IMR-90 (cell line): ENCODE results near the gene RAB11B. TPM values are rescaled to one million over a fixed set of nuclear protein-coding genes. Genes with fewer than 3 reads are reported as not detected.

Source experiments
- ATAC-seq: fragments of 200-7000 bp; cut with Tn5 transposase; 2 replicates; pipeline ENCODE4 v1.9.1; 2020; ENCODE audit warnings: low read depth, mild to moderate bottlenecking, moderate library complexity
- BruUV-seq: library from RNA; stranded (reverse); fragments of 400-500 nt; replicated peaks from 2 replicates; lab custom pipeline; 2021; lab: Mats Ljungman, UMichigan
- CTCF ChIA-PET: fragments of 300-600 bp; formaldehyde crosslinking; extraction: SDS; loops from one replicate; lab custom pipeline; 2021; ENCODE audit warnings: antibody characterized with exemption; lab: Yijun Ruan, JAX
- POLR2A ChIA-PET: fragments of 300-600 bp; sonication (Branson Sonifier 250); formaldehyde crosslinking; loops from one replicate; lab custom pipeline; 2022; ENCODE audit warnings: antibody characterized with exemption; ENCODE audit not compliant: unreplicated experiment; lab: Charles Lee
- DNase-seq: peaks from one replicate; pipeline ENCODE4 v3.0.0; 2013
- H2AFZ ChIP-seq: replicated peaks from 2 replicates; pipeline ENCODE3; 2013; ENCODE audit warnings: low read length, mild to moderate bottlenecking; ENCODE audit not compliant: poor library complexity
- H2AK5ac ChIP-seq: 2 replicates; pipeline ENCODE4 v1.6.1; 2013; ENCODE audit warnings: low read depth, low read length, inconsistent platforms
- H2AK9ac ChIP-seq: replicated peaks from 2 replicates; pipeline ENCODE3; 2013; ENCODE audit warnings: mild to moderate bottlenecking, low read depth, low read length, moderate library complexity; ENCODE audit not compliant: poor library complexity
- H2BK120ac ChIP-seq: 2 replicates; pipeline ENCODE4 v1.6.1; 2013; ENCODE audit warnings: low read depth, low read length, inconsistent platforms
- H2BK15ac ChIP-seq: 3 replicates; pipeline ENCODE4 v1.6.1; 2013; ENCODE audit warnings: low read depth, low read length, inconsistent platforms
- H2BK20ac ChIP-seq: 2 replicates; pipeline ENCODE4 v1.6.1; 2013; ENCODE audit warnings: low read depth, mild to moderate bottlenecking, inconsistent platforms, low read length, moderate library complexity
- H2BK5ac ChIP-seq: 2 replicates; pipeline ENCODE4 v1.6.1; 2013; ENCODE audit warnings: mild to moderate bottlenecking, low read depth, low read length, inconsistent platforms; ENCODE audit not compliant: poor library complexity, severe bottlenecking
- H3K14ac ChIP-seq: replicated peaks from 2 replicates; pipeline ENCODE4 v1.6.1; 2013; ENCODE audit warnings: low read depth, low read length, inconsistent platforms
- H3K18ac ChIP-seq: 2 replicates; pipeline ENCODE4 v1.6.1; 2013; ENCODE audit warnings: low read depth, low read length, control low read depth
- H3K23ac ChIP-seq: 2 replicates; pipeline ENCODE4 v1.6.1; 2013; ENCODE audit warnings: low read depth, low read length, inconsistent platforms
- H3K27ac ChIP-seq: 2 replicates; pipeline ENCODE4 v1.5.1; 2013; ENCODE audit warnings: mild to moderate bottlenecking, control low read depth, low read length; ENCODE audit not compliant: insufficient read depth
- H3K27me3 ChIP-seq: 2 replicates; pipeline ENCODE4 v1.6.1; 2013; ENCODE audit warnings: low read length; ENCODE audit not compliant: control insufficient read depth, insufficient read depth
- H3K36me3 ChIP-seq: 2 replicates; pipeline ENCODE4 v1.6.1; 2013; ENCODE audit warnings: low read length, mixed read lengths; ENCODE audit not compliant: control insufficient read depth, insufficient read depth
- H3K4ac ChIP-seq: 2 replicates; pipeline ENCODE4 v1.6.1; 2013; ENCODE audit warnings: low read depth, low read length, inconsistent platforms
- H3K4me1 ChIP-seq: 2 replicates; pipeline ENCODE4 v1.6.1; 2013; ENCODE audit warnings: low read length, mixed read lengths; ENCODE audit not compliant: control insufficient read depth, insufficient read depth
- H3K4me2 ChIP-seq: 2 replicates; pipeline ENCODE4 v1.6.1; 2013; ENCODE audit warnings: low read depth, mild to moderate bottlenecking, control low read depth, low read length, moderate library complexity
- H3K4me3 ChIP-seq: 2 replicates; pipeline ENCODE4 v1.5.1; 2013; ENCODE audit warnings: low read depth, mild to moderate bottlenecking, control low read depth, low read length, moderate library complexity; ENCODE audit not compliant: insufficient read depth
- H3K56ac ChIP-seq: 2 replicates; pipeline ENCODE4 v1.6.1; 2013; ENCODE audit warnings: low read length, inconsistent platforms; ENCODE audit not compliant: insufficient read depth; ENCODE audit errors: extremely low read depth
- H3K79me1 ChIP-seq, 2 experiments: 2 replicates each; pipeline ENCODE4 v1.6.1; 2013; ENCODE audit warnings: low read length in 2 of 2, inconsistent platforms in 1 of 2, low read depth in 1 of 2
- H3K9ac ChIP-seq: 2 replicates; pipeline ENCODE4 v1.6.1; 2013; ENCODE audit warnings: low read depth, low read length, control low read depth
- H3K9me1 ChIP-seq: 2 replicates; pipeline ENCODE4 v1.6.1; 2013; ENCODE audit warnings: low read length, inconsistent platforms; ENCODE audit not compliant: insufficient read depth
- H3K9me3 ChIP-seq: 2 replicates; pipeline ENCODE4 v1.6.1; 2013; ENCODE audit warnings: low read length; ENCODE audit not compliant: control insufficient read depth, insufficient read depth
- H4K20me1 ChIP-seq: 2 replicates; pipeline ENCODE4 v1.6.1; 2013; ENCODE audit warnings: low read length, inconsistent platforms; ENCODE audit not compliant: insufficient read depth
- H4K5ac ChIP-seq: 2 replicates; pipeline ENCODE4 v1.6.1; 2013; ENCODE audit warnings: mild to moderate bottlenecking, low read depth, low read length, control low read depth
- H4K8ac ChIP-seq, 2 experiments: 2 replicates each; pipeline ENCODE4 v1.6.1; 2013; ENCODE audit warnings: low read depth in 2 of 2, low read length in 2 of 2, control low read depth in 1 of 2, inconsistent platforms in 1 of 2
- H4K91ac ChIP-seq: 2 replicates; pipeline ENCODE4 v1.6.1; 2013; ENCODE audit warnings: low read depth, low read length, inconsistent platforms; ENCODE audit not compliant: insufficient read depth
- FOS ChIP-seq: fragments of 150-350 bp; IDR thresholded peaks from 2 replicates; pipeline ENCODE4 v1.6.1; 2016; ENCODE audit warnings: low read depth, low read length
- RAD21 ChIP-seq: IDR thresholded peaks from 2 replicates; pipeline ENCODE4 v1.6.1; 2012; ENCODE audit warnings: low read length, improper control_type of control experiment
- WGBS, 2 experiments: methylation state at CpG; one replicate each; pipeline versions ENCODE4 v1.1.5 to v1.1.7; 2013; ENCODE audit warnings: missing lambda C conversion rate in 2 of 2; ENCODE audit not compliant: insufficient read length in 1 of 2; ENCODE audit errors: extremely low coverage in 2 of 2; 5-methylcytosine and 5-hydroxymethylcytosine counted together
- dilution Hi-C: fragments of 300-500 bp; cut with HindIII; formaldehyde crosslinking; loops from one replicate; pipeline ENCODE4 v1.14.3; 2018; ENCODE audit warnings: low sequenced_read_pairs; ENCODE audit not compliant: unreplicated experiment
- in situ Hi-C: fragments of 300-500 bp; cut with MboI; formaldehyde crosslinking; loops from 3 replicates; pipeline ENCODE4 v1.14.3; 2019; ENCODE audit warnings: low sequenced_read_pairs, inconsistent platforms, mixed read lengths
- intact Hi-C: fragments of 100-400 bp; cut with micrococcal nuclease; formaldehyde crosslinking; loops from 2 replicates; pipeline ENCODE4 v1.10.0; 2022
- polyA plus RNA-seq, 3 experiments: library from polyadenylated mRNA; depleted of rRNA; stranded (reverse); fragments of >200 nt; gene quantifications; 2 replicates each; pipeline ENCODE4 v1.2.3, GENCODE V29; 2012; ENCODE audit warnings: low replicate concordance in 1 of 3
- total RNA-seq: library from RNA; depleted of rRNA; stranded (reverse); fragments of >200 nt; gene quantifications from 2 replicates; pipeline ENCODE4 v1.2.3, GENCODE V29; 2012

RAB11B gene
- total and polyA plus RNA-seq, 2 of the 4 experiments (the other 2 are of a cell fraction): 8.2 to 117 TPM

GRCh38 chr19:8342684-8343482 lies 47.3 kb upstream of the RAB11B start, which contains the start of gene KANK3:
KANK3 (minus strand) TSS chr19:8343262; CDS start chr19:8337828, 5,434 bp downstream.
- Histone ChIP-seq H2BK20ac (no peak within 1 kb of the TSS), H3K9me3 (no peaks in the 10 kb centered on the region), H2BK5ac (no peak within 1 kb of the TSS), H3K4ac (no peak within 1 kb of the TSS), H4K8ac (peak within 1 kb of the TSS in 1 of 2 experiments; percentile 50; a peak in 1 of 4 replicates), H3K27ac (no peak within 1 kb of the TSS), H2AK9ac (no peak within 1 kb of the TSS), H3K9ac (no peak within 1 kb of the TSS), H3K4me3 (peak within 1 kb of the TSS; percentile 44), H4K20me1 (no peaks in the 10 kb centered on the region), H3K4me1 (peaks cover 4% of the 10 kb centered on the region; the same call in 1 of the 2 replicates), H2BK15ac (no peak within 1 kb of the TSS), H3K27me3 (peaks cover 12% of the 10 kb centered on the region; the same call in 1 of the 2 replicates), H3K23ac (no peak within 1 kb of the TSS), H4K5ac (no peak within 1 kb of the TSS), H3K36me3 (no peaks in the 10 kb centered on the region), H3K56ac (no peak within 1 kb of the TSS), H2BK120ac (no peak within 1 kb of the TSS), H2AK5ac (no peak within 1 kb of the TSS; the same call in 1 of the 2 replicates), H4K91ac (no peak within 1 kb of the TSS), H3K18ac (no peak within 1 kb of the TSS), H3K79me1 (no peaks in the 10 kb centered on the region), H3K4me2 (peak within 1 kb of the TSS; percentile 83), H2AFZ (peak within 1 kb of the TSS; percentile 90), H3K14ac (no peak within 1 kb of the TSS), H3K9me1 (no peaks in the 10 kb centered on the region)
- DNase-seq (peak; percentile 90), ATAC-seq (peak; percentile 100)
- in situ Hi-C loops (loop anchor here (5.0 kb wide), 1 partner anchor 229 kb away; no protein-coding TSS in a partner anchor), intact Hi-C loops (no loop called here), dilution Hi-C loops (no loop called here)
- CTCF ChIA-PET: interaction anchor here (0.7 kb wide), 1 partner anchor 12 kb away, joined by 3 read pairs; no protein-coding TSS in a partner anchor
- POLR2A ChIA-PET: no interaction called here
- BruUV-seq: no TSS peak
- WGBS, 2 experiments: 6% methylated on average over 29 of the region's 65 CpGs; no CpG with 5 or more reads in 1 of the 2 experiments
- peak; percentile 28; the same call in 1 of the 2 replicates for TF ChIP-seq FOS
- TF ChIP-seq RAD21: no peak
